ENCODE results near the gene PIK3CB.

DNA sequence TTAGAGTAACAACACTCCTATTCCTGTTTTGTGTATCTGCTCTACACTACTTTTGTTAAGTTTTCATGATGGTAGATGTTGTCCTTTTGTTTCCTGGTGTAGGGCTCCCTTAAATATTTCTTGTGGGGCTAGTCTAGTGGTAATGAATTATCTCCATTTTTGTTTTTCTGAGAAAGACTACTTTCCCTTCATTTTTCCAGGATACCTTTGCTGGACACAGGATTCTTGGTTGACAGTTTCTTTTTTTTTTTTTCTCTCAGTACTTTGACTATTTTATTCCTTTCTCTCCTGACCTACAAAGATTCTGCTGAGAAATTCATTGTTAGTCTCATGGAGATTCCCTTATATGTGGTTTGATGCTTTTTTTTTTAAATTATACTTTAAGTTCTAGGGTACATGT, 188.2 kb downstream of the PIK3CB start:
- TF ChIP-seq SIN3A (IDR thresholded peaks at IDR 0.05; ENCODE audit: borderline replicate concordance, insufficient read depth, low read depth, low read length) (no peak), POLR2AphosphoS5 (IDR thresholded peaks at IDR 0.05; ENCODE audit: low read depth, low read length) (no peak), CTCF (IDR thresholded peaks at IDR 0.05) (no peak), TCF7L2 (IDR thresholded peaks at IDR 0.05; ENCODE audit: low read depth, low read length) (no peak)
- TF ChIP-seq, protein P1, sequence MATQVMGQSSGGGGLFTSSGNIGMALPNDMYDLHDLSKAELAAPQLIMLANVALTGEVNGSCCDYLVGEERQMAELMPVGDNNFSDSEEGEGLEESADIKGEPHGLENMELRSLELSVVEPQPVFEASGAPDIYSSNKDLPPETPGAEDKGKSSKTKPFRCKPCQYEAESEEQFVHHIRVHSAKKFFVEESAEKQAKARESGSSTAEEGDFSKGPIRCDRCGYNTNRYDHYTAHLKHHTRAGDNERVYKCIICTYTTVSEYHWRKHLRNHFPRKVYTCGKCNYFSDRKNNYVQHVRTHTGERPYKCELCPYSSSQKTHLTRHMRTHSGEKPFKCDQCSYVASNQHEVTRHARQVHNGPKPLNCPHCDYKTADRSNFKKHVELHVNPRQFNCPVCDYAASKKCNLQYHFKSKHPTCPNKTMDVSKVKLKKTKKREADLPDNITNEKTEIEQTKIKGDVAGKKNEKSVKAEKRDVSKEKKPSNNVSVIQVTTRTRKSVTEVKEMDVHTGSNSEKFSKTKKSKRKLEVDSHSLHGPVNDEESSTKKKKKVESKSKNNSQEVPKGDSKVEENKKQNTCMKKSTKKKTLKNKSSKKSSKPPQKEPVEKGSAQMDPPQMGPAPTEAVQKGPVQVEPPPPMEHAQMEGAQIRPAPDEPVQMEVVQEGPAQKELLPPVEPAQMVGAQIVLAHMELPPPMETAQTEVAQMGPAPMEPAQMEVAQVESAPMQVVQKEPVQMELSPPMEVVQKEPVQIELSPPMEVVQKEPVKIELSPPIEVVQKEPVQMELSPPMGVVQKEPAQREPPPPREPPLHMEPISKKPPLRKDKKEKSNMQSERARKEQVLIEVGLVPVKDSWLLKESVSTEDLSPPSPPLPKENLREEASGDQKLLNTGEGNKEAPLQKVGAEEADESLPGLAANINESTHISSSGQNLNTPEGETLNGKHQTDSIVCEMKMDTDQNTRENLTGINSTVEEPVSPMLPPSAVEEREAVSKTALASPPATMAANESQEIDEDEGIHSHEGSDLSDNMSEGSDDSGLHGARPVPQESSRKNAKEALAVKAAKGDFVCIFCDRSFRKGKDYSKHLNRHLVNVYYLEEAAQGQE (IDR thresholded peaks at IDR 0.05; ENCODE audit: insufficient read depth in 1 of 2, low read depth in 2 of 2, low read length in 1 of 2), result no peak
